NCI-H1105 treated with DMSO at 0.1 percent for 48 hours (cell line): ENCODE results near the gene CENPW.
A peak's percentile ranks its signal among the peaks of the same experiment; 100 is the strongest.

Experiments used
- DNase-seq: peaks from one replicate; lab custom pipeline; 2025; lab: John Stamatoyannopoulos, UW

The CENPW gene

GRCh38 chr6:126339796-126340609 lies at the start of gene CENPW:
TSS of gene CENPW (plus strand) at chr6:126340115. CDS start at chr6:126340274, 159 bp downstream.
- DNase-seq, result peak; percentile 86

DNA sequence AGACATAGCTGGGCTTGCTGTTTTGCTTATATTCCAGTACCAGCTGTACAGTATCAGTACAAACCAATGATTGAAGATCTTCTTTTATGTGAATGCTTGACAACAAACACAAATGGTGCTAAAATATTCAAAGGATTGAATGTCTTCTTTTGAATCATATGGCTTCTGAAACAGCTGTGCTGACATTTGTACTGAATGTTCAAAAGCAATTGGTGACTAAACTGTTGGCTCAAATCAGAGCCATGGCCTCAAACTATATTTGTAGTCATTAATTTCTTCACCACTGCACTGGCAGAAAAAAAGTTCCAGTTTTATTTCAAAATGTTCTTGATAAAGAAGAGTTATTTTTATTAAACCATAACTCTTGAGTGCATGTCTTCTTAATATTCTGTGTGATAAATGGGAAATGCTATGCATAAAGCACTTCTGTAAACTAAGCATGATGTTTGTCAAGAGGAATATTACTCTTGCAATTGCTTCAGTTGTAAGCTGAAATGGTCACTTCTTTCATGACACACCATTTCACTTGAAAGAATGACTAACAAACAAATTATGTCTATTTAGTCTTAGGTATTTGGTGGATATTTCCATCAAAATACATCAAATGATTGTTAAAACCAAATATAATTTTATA lies 45.9 kb upstream of the CENPW start:
- no peak for DNase-seq

GRCh38 chr6:126300126-126300525 lies 39.8 kb upstream of the CENPW start:
- DNase-seq, result no peak

DNA sequence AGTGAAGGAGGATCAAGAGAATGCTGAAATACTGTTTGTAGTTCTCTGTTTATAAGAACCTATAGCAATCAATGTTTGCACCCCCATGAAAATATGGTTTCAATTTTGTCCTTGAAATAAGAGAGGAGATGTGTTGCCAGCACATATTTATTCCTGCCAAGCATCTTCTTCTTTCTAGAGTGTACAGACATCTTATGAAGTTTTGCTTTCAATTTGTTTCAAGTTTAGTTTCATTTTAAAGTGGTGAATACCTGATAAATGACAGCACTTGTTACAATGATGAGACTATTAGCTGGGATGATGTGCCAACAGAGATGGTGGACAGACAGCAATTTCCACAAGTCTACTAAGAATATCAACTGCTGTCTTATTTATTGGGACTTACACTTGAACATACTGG lies 39.2 kb upstream of the CENPW start:
- no peak for DNase-seq

DNA sequence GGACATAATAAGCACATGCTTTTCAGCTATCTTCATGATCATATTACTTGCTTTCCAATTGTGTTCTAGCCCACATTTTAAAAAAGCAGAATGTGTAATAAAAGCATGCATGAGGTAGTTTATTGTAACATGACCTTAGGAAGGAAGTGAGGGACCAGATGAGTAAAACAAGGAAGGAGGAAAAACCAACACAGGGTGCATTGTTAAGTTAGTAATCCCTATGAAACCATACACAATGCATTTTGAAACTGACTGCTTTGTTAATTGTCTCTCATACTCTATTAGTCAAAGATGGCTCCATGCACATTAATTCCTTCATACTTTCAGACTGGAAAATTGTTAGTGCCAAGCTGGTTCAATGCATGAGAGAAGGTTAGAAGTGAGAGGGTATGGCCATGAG lies 37.7 kb upstream of the CENPW start:
- no peak for DNase-seq

- no peak for DNase-seq
These were observed 32.1 kb upstream of the CENPW start for GRCh38 chr6:126307849-126308248.

DNA sequence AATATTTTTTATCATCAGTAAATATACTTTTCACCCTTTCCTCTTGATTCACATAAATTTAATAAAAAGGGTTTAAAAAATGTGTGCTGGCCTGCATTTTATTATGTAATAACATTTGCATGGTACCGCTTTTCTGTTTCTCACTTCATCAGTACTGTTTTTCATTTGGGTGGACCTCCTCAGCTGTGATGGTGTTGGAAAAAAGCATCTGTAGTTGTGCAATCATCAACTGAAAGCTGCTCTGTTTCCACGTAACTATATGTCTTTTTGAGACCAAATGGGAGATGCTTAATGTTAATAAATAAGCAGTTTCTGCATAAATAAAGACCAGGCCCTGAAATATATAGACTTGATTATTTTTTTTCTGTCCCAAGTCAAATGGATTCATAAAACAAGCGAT lies 31.6 kb upstream of the CENPW start:
- no peak for DNase-seq

- no peak for DNase-seq
These were observed 27.8 kb upstream of the CENPW start for GRCh38 chr6:126312013-126312665.

- DNase-seq, result no peak
These were observed 26.0 kb upstream of the CENPW start for GRCh38 chr6:126313941-126314340.

DNA sequence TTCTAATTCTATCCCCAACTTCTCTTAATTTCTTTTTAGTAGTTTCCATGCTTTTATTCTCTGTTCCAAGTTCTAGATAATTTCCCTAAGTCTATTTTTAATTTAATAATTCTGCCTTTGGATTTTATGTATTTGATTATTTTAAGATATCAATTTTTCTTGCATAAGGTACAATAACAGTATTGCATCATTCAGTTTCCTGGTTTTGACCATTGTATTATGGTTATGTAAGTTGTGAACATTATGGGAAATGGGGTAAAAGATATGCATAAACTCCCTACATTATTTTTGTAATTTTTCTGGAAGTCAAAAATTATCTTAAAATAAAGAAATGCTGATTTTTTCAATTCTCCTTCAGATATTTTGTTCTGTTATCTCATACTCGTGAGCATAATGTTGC lies 21.1 kb upstream of the CENPW start:
- no peak for DNase-seq

DNA sequence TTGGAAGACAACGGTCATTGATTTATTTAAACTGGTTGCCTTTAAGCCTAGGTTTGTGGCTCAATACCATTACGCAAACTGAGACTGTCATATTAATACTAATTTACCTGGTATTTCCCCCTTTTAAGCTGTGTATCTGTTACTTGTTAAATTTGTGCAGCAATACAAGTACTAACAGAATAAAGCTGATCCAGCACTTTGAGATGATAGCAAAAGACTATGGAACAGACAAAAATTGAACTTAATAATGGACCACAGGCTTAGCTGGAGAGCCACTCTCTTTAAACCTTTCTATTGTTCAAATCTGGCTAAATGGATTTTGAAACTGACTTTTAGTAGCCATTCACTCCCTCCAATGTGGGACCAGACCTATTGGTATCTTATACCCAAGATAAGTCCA lies 6.2 kb upstream of the CENPW start:
- no peak for DNase-seq

- DNase-seq, result no peak
These were observed 4.7 kb upstream of the CENPW start for GRCh38 chr6:126335210-126335609.

- no peak for DNase-seq
These were observed 2.6 kb upstream of the CENPW start for GRCh38 chr6:126337323-126337722.

DNA sequence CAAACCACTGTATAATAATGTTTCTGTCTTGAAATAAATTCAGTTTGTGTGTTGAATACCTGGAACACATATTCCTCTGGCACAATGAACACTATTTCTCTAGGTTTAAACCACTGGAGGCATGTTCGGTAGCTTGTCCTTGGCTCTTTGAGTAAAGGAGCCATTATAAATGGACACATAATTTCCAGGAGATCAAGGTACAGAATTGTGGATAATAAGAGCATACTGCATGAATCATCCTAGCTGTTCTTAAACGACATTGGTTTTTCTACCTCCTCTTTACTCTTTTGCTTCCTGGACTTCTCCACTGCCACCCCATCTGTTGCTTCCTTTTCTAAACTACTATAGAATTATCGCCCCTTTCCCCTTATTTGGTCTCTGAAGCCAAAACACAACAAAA lies 1.2 kb downstream of the CENPW start:
- no peak for DNase-seq

GRCh38 chr6:126344181-126344580 lies 4.3 kb downstream of the CENPW start:
- no peak for DNase-seq

GRCh38 chr6:126351960-126352359 lies 12.0 kb downstream of the CENPW start:
- no peak for DNase-seq

DNA sequence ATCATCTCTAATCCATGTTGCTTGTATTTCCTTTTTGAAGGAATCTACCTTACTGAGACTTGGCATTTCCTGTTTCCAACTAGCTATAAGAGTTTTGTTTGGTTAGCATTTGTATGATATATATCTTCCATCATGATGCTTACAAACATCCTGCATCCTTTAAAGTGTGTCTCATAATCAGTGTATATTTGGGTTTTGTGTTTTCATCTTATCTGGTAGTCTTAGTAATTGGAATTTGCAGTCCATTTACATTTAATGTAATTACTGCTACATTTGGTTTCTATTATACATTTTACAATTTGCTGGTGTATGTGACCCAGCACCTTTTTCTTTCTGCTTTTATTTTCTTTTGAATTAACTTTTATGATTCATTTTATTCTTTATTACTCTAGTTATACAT lies 12.6 kb downstream of the CENPW start:
- no peak for DNase-seq

DNA sequence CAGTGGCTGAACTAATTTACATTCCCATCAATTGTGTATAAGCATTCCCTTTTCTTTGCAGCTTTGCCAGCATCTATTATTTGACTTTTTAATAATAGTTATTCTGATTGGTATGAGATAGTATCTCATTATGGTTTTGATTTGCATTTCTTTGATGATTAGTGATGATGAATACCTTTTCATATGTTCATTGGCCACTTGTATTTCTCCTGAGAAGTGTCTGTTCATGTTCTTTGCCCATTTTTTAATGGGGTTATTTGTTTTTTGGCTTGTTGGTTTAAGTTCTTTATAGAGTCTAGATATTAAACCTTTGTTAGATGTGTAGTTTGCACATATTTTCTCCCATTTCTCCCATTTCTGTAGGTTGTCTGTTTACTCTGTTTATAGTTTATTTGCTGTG lies 16.6 kb downstream of the CENPW start:
- DNase-seq, result no peak

GRCh38 chr6:126359936-126360537 lies 20.1 kb downstream of the CENPW start:
- no peak for DNase-seq

GRCh38 chr6:126361832-126362440 lies 22.0 kb downstream of the CENPW start:
- DNase-seq, result no peak

GRCh38 chr6:126367849-126368248 lies 27.9 kb downstream of the CENPW start:
- DNase-seq, result no peak

DNA sequence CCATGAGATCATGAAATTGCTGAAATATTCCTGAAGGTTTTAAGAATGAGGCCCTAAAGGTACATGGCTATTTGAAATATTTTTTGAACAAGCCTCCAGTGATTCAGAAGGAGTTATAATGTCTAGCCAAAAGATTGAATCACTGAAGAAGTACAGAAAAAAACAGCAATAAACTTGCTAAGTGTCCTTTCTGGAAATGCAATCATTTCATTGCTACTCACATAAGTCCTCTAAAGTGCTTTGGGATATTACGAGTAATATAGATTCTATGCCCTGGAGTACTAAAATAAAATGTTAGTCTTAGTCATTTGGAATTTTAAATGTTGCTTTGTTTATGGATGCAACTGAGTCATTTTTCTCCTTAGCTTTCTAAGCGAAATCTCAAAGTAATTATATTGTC lies 32.7 kb downstream of the CENPW start:
- no peak for DNase-seq
